Activated CD4-positive, alpha-beta T cell treated with anti-CD3 and anti-CD28 coated beads, Interleukin-2, amount 10 ng/mL, durations not matched to agents 7 days and 5 days (primary cell): ENCODE results near the gene EMILIN1. TPM values are rescaled to one million over a fixed set of nuclear protein-coding genes. Genes with fewer than 3 reads are reported as not detected.

Experiments used
- CTCF ChIA-PET: fragments of 350-600 bp; sonication (Branson Sonifier 250); formaldehyde crosslinking; loops from one replicate; lab custom pipeline; 2021; ENCODE audit warnings: antibody characterized with exemption; lab: Charles Lee
- POLR2A ChIA-PET: fragments of 350-600 bp; sonication (Branson Sonifier 250); formaldehyde crosslinking; loops from one replicate; lab custom pipeline; 2021; ENCODE audit warnings: antibody characterized with exemption; lab: Charles Lee
- DNase-seq: peaks from one replicate; pipeline ENCODE4 v3.0.0-alpha.2; 2020
- H3K27ac Mint-ChIP-seq: one replicate; pipeline ENCODE4 v1.8.0; 2021; ENCODE audit warnings: mild to moderate bottlenecking, moderate library complexity, mixed read lengths
- H3K27me3 Mint-ChIP-seq: one replicate; pipeline ENCODE4 v1.8.0; 2021; ENCODE audit warnings: mixed read lengths
- H3K36me3 Mint-ChIP-seq: one replicate; pipeline ENCODE4 v1.8.0; 2021; ENCODE audit warnings: low read depth, mixed read lengths
- H3K4me1 Mint-ChIP-seq: one replicate; pipeline ENCODE4 v1.8.0; 2021; ENCODE audit warnings: mixed read lengths
- H3K4me3 Mint-ChIP-seq: one replicate; pipeline ENCODE4 v1.8.0; 2021; ENCODE audit warnings: mild to moderate bottlenecking, moderate library complexity, mixed read lengths
- H3K9me3 Mint-ChIP-seq: one replicate; pipeline ENCODE4 v1.8.0; 2021; ENCODE audit warnings: mixed read lengths
- total RNA-seq, 2 experiments: library from RNA; stranded (reverse); gene quantifications; one replicate each; pipeline ENCODE4 v1.2.3, GENCODE V29; 2021

Gene EMILIN1
- total RNA-seq, 2 experiments from 2014 or later = 0.56 to 0.64 TPM

DNA sequence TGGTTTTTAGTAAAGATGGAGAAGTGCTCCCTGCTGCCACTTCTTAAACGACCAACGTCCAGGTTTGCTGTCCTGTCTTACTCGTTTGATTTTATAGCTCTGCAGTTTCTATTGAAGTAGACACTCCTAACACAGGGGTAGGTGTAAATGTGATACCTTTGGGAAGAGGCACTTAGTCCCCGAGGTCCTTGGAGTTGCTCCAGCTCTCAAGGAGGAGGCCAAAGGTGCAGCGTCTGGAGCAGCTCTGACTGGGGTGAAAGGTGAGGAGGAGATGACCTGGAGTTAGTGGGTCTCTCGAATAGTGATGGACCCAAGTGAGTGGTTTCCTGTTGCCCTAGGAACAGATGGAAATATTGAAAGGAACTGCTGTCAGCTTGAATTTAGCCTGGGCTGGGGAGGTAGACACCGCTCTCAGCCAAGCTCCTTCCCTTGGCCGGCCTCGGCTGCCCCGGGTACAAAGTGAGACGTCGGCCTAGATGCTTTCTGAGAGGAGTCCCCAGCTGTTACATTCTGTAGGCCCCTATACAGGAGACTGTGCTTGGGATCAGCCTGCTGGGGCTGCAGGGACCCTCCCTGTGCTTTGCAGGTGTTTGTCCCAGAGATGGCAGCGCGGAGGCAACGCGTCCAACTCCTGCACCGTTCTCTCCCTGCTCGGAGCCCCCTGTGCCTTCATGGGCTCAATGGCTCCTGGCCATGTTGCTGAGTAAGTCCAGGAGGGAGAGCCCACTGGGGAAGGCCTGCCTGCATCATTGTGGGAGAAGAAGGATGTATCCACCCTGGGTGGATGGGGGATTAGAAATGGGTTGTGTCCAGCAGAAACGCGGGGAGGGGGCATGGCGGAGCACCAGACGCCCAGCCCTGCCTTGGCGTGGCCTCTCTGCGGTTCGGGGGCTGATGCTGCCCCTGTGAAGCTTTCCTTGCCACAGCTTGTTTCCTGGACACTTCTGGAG, 13.6 kb downstream of the EMILIN1 start:
- POLR2A ChIA-PET = no interaction called here
- Mint-ChIP-seq H3K9me3 (no peaks in the 10 kb centered on the region), H3K4me3 (no peak overlapping the region), H3K27me3 (no peaks in the 10 kb centered on the region), H3K4me1 (peaks cover 37% of the 10 kb centered on the region), H3K36me3 (no peaks in the 10 kb centered on the region), H3K27ac (no peak overlapping the region)
- no peak for DNase-seq
- CTCF ChIA-PET = interaction anchor here (0.9 to 1.9 kb wide), 2 partner anchors 195 to 211 kb away, joined by 3 to 4 read pairs; no protein-coding TSS in a partner anchor

DNA sequence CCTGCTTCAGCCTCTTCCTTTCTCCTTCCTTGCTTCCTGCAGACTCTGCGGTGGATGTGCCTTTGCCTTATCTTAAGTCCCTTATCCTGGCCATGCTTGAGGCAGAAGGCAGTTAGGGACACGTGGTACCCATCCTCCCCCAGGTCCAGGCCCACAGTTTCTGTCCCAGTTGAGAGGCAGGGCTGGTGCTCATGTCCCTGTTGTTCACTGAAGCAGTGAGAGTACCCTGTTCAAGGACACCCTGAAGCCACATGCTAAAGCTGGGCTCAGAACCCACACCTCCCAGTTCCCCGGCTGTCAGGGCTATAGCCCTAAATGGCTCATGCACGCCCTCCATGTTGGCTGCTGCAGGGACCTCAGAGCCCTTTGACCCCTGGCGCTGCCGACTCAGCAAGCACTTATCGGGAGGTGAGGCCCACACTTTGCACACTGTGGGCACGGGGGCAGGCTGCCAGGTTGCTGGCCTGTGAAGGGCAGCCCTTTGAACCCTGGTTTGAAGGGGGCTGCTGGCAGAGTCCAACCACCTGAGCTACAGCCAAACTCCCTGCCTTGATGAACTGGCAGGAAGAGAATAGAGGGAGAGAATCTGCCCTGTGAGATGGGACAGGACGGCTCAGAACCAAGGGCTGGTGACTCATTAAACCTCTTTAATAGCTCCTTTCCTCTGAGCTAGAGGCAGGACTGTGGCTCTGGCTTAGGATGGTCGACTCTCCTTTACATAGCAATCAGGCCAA, 14.4 kb downstream of the EMILIN1 start:
- POLR2A ChIA-PET = no interaction called here
- CTCF ChIA-PET = interaction anchor here (1.1 to 1.9 kb wide), 4 partner anchors 9 to 210 kb away, joined by 3 to 6 read pairs (median 4); no protein-coding TSS in a partner anchor

GRCh38 chr2:27093430-27094352, 15.3 kb downstream of the EMILIN1 start:
- no peak for DNase-seq
- no peak overlapping the region for H3K27ac Mint-ChIP-seq

More for the DNA sequence above, 14.4 kb downstream of the EMILIN1 start:
- Mint-ChIP-seq H3K36me3 (no peaks in the 10 kb centered on the region), H3K27me3 (no peaks in the 10 kb centered on the region), H3K4me1 (peaks cover 28% of the 10 kb centered on the region), H3K27ac (no peak overlapping the region), H3K4me3 (no peak overlapping the region), H3K9me3 (no peaks in the 10 kb centered on the region)
- DNase-seq = no peak

GRCh38 chr2:27094353-27094984, 16.1 kb downstream of the EMILIN1 start:
- CTCF ChIA-PET = interaction anchor here (0.6 to 1.5 kb wide), 4 partner anchors 10 to 133 kb away, joined by 3 to 4 read pairs (median 3); no protein-coding TSS in a partner anchor
- H3K9me3 Mint-ChIP-seq = no peaks in the 10 kb centered on the region
- no peak for DNase-seq
- no peaks in the 10 kb centered on the region for H3K36me3 Mint-ChIP-seq
- POLR2A ChIA-PET = no interaction called here
- H3K4me3 Mint-ChIP-seq = no peak overlapping the region
- no peak overlapping the region for H3K27ac Mint-ChIP-seq
- H3K4me1 Mint-ChIP-seq = peaks cover 21% of the 10 kb centered on the region
- no peaks in the 10 kb centered on the region for H3K27me3 Mint-ChIP-seq

More at GRCh38 chr2:27093430-27094352, 15.3 kb downstream of the EMILIN1 start:
- ChIA-PET CTCF (interaction anchor here (1.1 to 1.5 kb wide), 3 partner anchors 10 to 186 kb away, joined by 3 to 6 read pairs (median 4); no protein-coding TSS in a partner anchor), POLR2A (no interaction called here)
- Mint-ChIP-seq H3K9me3 (no peaks in the 10 kb centered on the region), H3K4me1 (peaks cover 23% of the 10 kb centered on the region), H3K27me3 (no peaks in the 10 kb centered on the region), H3K36me3 (no peaks in the 10 kb centered on the region), H3K4me3 (no peak overlapping the region)

- H3K27ac Mint-ChIP-seq = no peak overlapping the region
- no peak for DNase-seq
- ChIA-PET CTCF (interaction anchor here (0.6 to 1.3 kb wide), 5 partner anchors 9 to 96 kb away, joined by 3 to 4 read pairs (median 4); no protein-coding TSS in a partner anchor), POLR2A (no interaction called here)
- peaks cover 16% of the 10 kb centered on the region for H3K4me1 Mint-ChIP-seq
- H3K4me3 Mint-ChIP-seq = no peak overlapping the region
- no peaks in the 10 kb centered on the region for H3K9me3 Mint-ChIP-seq
- no peaks in the 10 kb centered on the region for H3K27me3 Mint-ChIP-seq
- no peaks in the 10 kb centered on the region for H3K36me3 Mint-ChIP-seq
These were observed 17.0 kb downstream of the EMILIN1 start for GRCh38 chr2:27095427-27095744.

- Mint-ChIP-seq H3K4me1 (peaks cover 16% of the 10 kb centered on the region), H3K27ac (peak overlapping the region; percentile 50), H3K4me3 (no peak overlapping the region), H3K36me3 (no peaks in the 10 kb centered on the region), H3K9me3 (no peaks in the 10 kb centered on the region), H3K27me3 (no peaks in the 10 kb centered on the region)
- peak; percentile 57 for DNase-seq
- CTCF ChIA-PET = interaction anchor here (0.6 to 2.3 kb wide), 8 partner anchors 8 to 184 kb away, joined by 3 to 8 read pairs (median 4); no protein-coding TSS in a partner anchor
- POLR2A ChIA-PET = no interaction called here
These were observed 17.6 kb downstream of the EMILIN1 start for GRCh38 chr2:27095745-27096651.

- Mint-ChIP-seq H3K27me3 (no peaks in the 10 kb centered on the region), H3K9me3 (no peaks in the 10 kb centered on the region), H3K4me1 (peaks cover 14% of the 10 kb centered on the region), H3K27ac (peak overlapping the region; percentile 46), H3K36me3 (no peaks in the 10 kb centered on the region), H3K4me3 (no peak overlapping the region)
- CTCF ChIA-PET = interaction anchor here (0.6 to 2.3 kb wide), 5 partner anchors 9 to 587 kb away, joined by 3 to 8 read pairs (median 4); no protein-coding TSS in a partner anchor
- POLR2A ChIA-PET = no interaction called here
- DNase-seq = no peak
These were observed 18.4 kb downstream of the EMILIN1 start for GRCh38 chr2:27096748-27097297.

DNA sequence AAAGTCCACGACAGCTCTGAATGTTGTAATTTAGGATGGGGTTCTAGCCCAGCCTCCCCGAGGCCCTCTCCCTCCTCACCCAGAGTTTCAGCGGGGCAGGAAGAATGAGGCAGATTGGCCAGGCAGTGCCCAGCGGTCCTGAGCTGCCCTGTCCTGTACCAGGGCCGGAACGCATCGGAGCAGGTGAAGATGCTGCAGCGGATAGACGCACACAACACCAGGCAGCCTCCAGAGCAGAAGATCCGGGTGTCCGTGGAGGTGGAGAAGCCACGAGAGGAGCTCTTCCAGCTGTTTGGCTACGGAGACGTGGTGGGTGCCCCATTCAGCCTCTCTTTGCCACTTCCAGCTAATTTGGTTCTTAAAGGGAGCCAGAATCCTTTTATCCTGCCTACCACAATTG, 18.9 kb downstream of the EMILIN1 start:
- Mint-ChIP-seq H3K36me3 (no peaks in the 10 kb centered on the region), H3K27ac (no peak overlapping the region), H3K9me3 (no peaks in the 10 kb centered on the region), H3K4me1 (peaks cover 14% of the 10 kb centered on the region), H3K27me3 (no peaks in the 10 kb centered on the region), H3K4me3 (no peak overlapping the region)
- CTCF ChIA-PET = interaction anchor here (0.6 to 5.0 kb wide), 7 partner anchors 8 to 586 kb away, joined by 3 to 21 read pairs (median 4); partner anchors contain the start of gene KHK
- POLR2A ChIA-PET = no interaction called here
- DNase-seq = no peak

GRCh38 chr2:27099334-27099955, 21.0 kb downstream of the EMILIN1 start:
- Mint-ChIP-seq H3K9me3 (no peaks in the 10 kb centered on the region), H3K36me3 (no peaks in the 10 kb centered on the region), H3K27me3 (no peaks in the 10 kb centered on the region), H3K27ac (no peak overlapping the region), H3K4me1 (peaks cover 14% of the 10 kb centered on the region), H3K4me3 (no peak overlapping the region)
- POLR2A ChIA-PET = no interaction called here
- CTCF ChIA-PET = interaction anchor here (0.6 to 5.0 kb wide), 10 partner anchors 9 to 208 kb away, joined by 3 to 21 read pairs (median 3); partner anchors contain the start of gene KHK
- DNase-seq = no peak

- DNase-seq = no peak
- H3K4me3 Mint-ChIP-seq = no peak overlapping the region
- no peaks in the 10 kb centered on the region for H3K9me3 Mint-ChIP-seq
- H3K27ac Mint-ChIP-seq = no peak overlapping the region
- no peaks in the 10 kb centered on the region for H3K27me3 Mint-ChIP-seq
- H3K4me1 Mint-ChIP-seq = peaks cover 14% of the 10 kb centered on the region
- POLR2A ChIA-PET = no interaction called here
- no peaks in the 10 kb centered on the region for H3K36me3 Mint-ChIP-seq
- CTCF ChIA-PET = interaction anchor here (0.8 to 5.0 kb wide), 9 partner anchors 9 to 203 kb away, joined by 3 to 21 read pairs (median 3); partner anchors contain the start of gene KHK
These were observed 21.6 kb downstream of the EMILIN1 start for GRCh38 chr2:27100036-27100435.
